HG02938 (cell line): ENCODE results near the gene SOD2.

Experiments
- ATAC-seq: cut with Tn5 transposase; IDR thresholded peaks from one replicate; pipeline ENCODE4 v1.9.1; 2021; ENCODE audit warnings: mild to moderate bottlenecking, moderate library complexity; ENCODE audit not compliant: unreplicated experiment

The SOD2 gene

GRCh38 chr6:159645640-159646039, 47.4 kb downstream of the SOD2 start:
- no peak for ATAC-seq
